Activated CD8-positive, alpha-beta memory T cell treated with anti-CD3 and anti-CD28 coated beads for 36 hours (primary cell): ENCODE data around the gene COQ4. TPM values are rescaled to one million over a fixed set of nuclear protein-coding genes. Genes with fewer than 3 reads are reported as not detected.

ENCODE experiments used
- total RNA-seq, 2 experiments: library from RNA; stranded (reverse); gene quantifications; one replicate each; pipeline ENCODE4 v1.2.3, GENCODE V29; 2021

Gene COQ4
- total RNA-seq, 2 experiments from 2014 or later, result 47.5 to 52.3 TPM

Other genes starting within 250 kb of the COQ4 start
- gene PTGES2, start 195.1 kb upstream of the COQ4 start, total RNA-seq, result 10 to 100 TPM; 68.3 to 68.6 TPM
- not detected for gene LCN2, start 173.4 kb upstream of the COQ4 start, total RNA-seq
- 10 to 100 TPM; 74.3 to 75.8 TPM for gene BBLN, start 162.6 kb upstream of the COQ4 start, total RNA-seq
- 100 to 1,000 TPM; 115 to 119 TPM for gene CIZ1, start 131.3 kb upstream of the COQ4 start, total RNA-seq
- gene DNM1, start 119.5 kb upstream of the COQ4 start, total RNA-seq, result under 1 TPM; 0.40 to 0.65 TPM
- gene GOLGA2, start 46.8 kb upstream of the COQ4 start, total RNA-seq, result 10 to 100 TPM; 34.0 to 35.2 TPM
- 10 to 100 TPM; 18.1 to 19.5 TPM for gene SWI5, start 46.6 kb upstream of the COQ4 start, total RNA-seq
- 10 to 100 TPM; 45.2 to 47.8 TPM for gene TRUB2, start 392 bp upstream of the COQ4 start, total RNA-seq
- gene SLC27A4, start 17.7 kb downstream of the COQ4 start, total RNA-seq, result 10 to 100 TPM; 37.5 to 39.8 TPM
- gene URM1, start 48.5 kb downstream of the COQ4 start, total RNA-seq, result 10 to 100 TPM; 87.5 to 93.8 TPM
- gene CERCAM, start 98.0 kb downstream of the COQ4 start, total RNA-seq, result 1 to 10 TPM; 2.2 to 2.3 TPM
- 10 to 100 TPM; 72.4 to 73.4 TPM for gene ODF2, start 133.2 kb downstream of the COQ4 start, total RNA-seq
- 10 to 100 TPM; 46.3 to 46.9 TPM for gene GLE1, start 181.9 kb downstream of the COQ4 start, total RNA-seq
- gene SPTAN1, start 229.7 kb downstream of the COQ4 start, total RNA-seq, result 100 to 1,000 TPM; 162 to 166 TPM